DMS53 (cell line): Measurements from ENCODE around the gene PPP1R10.

ENCODE experiments used
- DNase-seq: peaks from one replicate; lab custom pipeline; 2025; lab: John Stamatoyannopoulos, UW

Gene PPP1R10

DNA sequence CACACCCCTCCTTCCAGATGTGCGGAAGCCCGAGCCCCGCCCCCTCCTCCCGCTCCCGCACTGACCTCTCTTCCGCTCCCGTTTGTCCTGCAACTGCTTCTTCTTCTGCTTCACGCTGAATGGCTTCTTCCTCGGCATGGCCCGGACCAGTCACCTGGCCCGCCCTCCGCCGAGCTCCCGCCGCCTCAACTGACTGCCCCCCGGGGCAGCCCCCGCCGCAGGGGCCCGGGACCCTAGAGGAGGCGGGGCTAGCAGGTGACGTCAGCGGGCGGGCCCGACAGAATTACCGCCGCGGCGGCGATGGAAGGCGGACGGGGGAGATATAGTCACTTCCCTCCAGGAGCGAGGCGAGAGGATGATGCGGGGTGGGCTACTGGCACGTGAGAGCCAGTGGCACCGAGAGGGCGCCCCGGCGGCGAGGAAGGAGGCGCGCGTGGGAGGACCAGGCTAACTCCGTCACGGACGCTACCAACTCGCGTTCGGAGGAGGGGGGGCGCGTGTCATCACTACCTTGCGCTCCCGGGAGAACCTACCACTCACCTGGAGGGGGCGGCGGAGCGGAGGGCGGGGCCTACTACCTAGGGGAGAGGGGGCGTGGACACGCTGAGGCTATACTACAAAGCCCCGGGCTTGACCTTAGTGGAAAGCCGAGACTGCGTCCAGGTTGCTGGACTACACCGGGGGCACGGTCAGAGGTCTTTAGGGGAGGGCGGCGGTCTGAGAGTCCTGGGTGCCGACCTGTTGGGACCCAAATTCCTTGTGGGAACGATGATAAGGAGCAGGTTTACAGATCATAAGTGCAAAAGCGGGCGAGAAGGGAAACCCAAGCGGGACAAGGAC lies 60.8 kb downstream of the PPP1R10 start, which contains the start of gene GNL1:
Gene GNL1, minus strand, starts transcription at position 424 of the 840 bp plus-strand sequence. Its CDS starts 286 bp downstream, at position 138.
- DNase-seq: peak; percentile 99

GRCh38 chr6:30555816-30556065 lies 61.3 kb downstream of the PPP1R10 start:
- no peak for DNase-seq

GRCh38 chr6:30554962-30555815 lies 61.9 kb downstream of the PPP1R10 start:
- peak; percentile 67 for DNase-seq

- no peak for DNase-seq
These were observed 62.6 kb downstream of the PPP1R10 start for GRCh38 chr6:30554404-30554803.
